H1 (cell line): ENCODE results near the gene SERPINA6. TPM values are rescaled to one million over a fixed set of nuclear protein-coding genes. Genes with fewer than 3 reads are reported as not detected.
"Not testable (repeated sequence)": the region's sequence is repeated elsewhere in the genome, so short reads cannot be mapped to it uniquely, and the experiment has no call there.

Experiments used
- CTCF ChIA-PET: fragments of 300-600 bp; sonication (Branson Sonifier 250); formaldehyde crosslinking; loops from one replicate; lab custom pipeline; 2021; ENCODE audit not compliant: partially characterized antibody; lab: Charles Lee
- POLR2A ChIA-PET: fragments of 300-600 bp; sonication (Branson Sonifier 250); formaldehyde crosslinking; loops from one replicate; lab custom pipeline; 2021; ENCODE audit warnings: inconsistent platforms; ENCODE audit not compliant: partially characterized antibody; lab: Charles Lee
- DNase-seq, 2 experiments: peaks; one replicate each; pipeline versions ENCODE4 v3.0.0 to v3.0.0-alpha.2; 2010 to 2022; ENCODE audit warnings: low spot score in 2 of 2, low read depth in 1 of 2, mixed read lengths in 1 of 2
- FAIRE-seq: peaks from 2 replicates; lab custom pipeline; 2011; peaks lifted over from hg19 to GRCh38; lab: Jason Lieb, UNC
- H2AFZ ChIP-seq: 2 replicates; pipeline ENCODE4 v1.8.1; 2012; ENCODE audit warnings: low read length, inconsistent platforms
- H2AK5ac ChIP-seq: 2 replicates; pipeline ENCODE4 v1.6.1; 2013; ENCODE audit warnings: low read depth, low read length
- H2BK120ac ChIP-seq: replicated peaks from 2 replicates; pipeline ENCODE3; 2013; ENCODE audit warnings: low read depth, low read length, inconsistent platforms
- H2BK12ac ChIP-seq: 2 replicates; pipeline ENCODE4 v1.6.1; 2013; ENCODE audit warnings: low read depth, low read length
- H2BK15ac ChIP-seq: 2 replicates; pipeline ENCODE4 v1.6.1; 2013; ENCODE audit warnings: low read length
- H2BK20ac ChIP-seq: 2 replicates; pipeline ENCODE4 v1.6.1; 2013; ENCODE audit warnings: low read length
- H2BK5ac ChIP-seq: 2 replicates; pipeline ENCODE4 v1.6.1; 2013; ENCODE audit warnings: low read depth, low read length
- H3K14ac ChIP-seq: 2 replicates; pipeline ENCODE4 v1.6.1; 2013; ENCODE audit warnings: inconsistent platforms; ENCODE audit not compliant: insufficient read length
- H3K18ac ChIP-seq: 2 replicates; pipeline ENCODE4 v1.6.1; 2013; ENCODE audit warnings: low read length; ENCODE audit errors: extremely low read depth
- H3K23ac ChIP-seq: 2 replicates; pipeline ENCODE4 v1.6.1; 2013; ENCODE audit warnings: inconsistent platforms; ENCODE audit not compliant: insufficient read length
- H3K23me2 ChIP-seq: 2 replicates; pipeline ENCODE4 v1.6.1; 2013; ENCODE audit warnings: low read depth, low read length
- H3K27ac ChIP-seq: 2 replicates; pipeline ENCODE4 v1.6.1; 2011; ENCODE audit warnings: low read depth, low read length, inconsistent platforms
- H3K27me3 ChIP-seq, 4 experiments: replicated peaks in 1 of 4; 1 replicate in 1 of 4; 2 replicates in 3 of 4; pipeline versions ENCODE4 v1.6.1 to v1.8.1; 2011 to 2013; ENCODE audit warnings: low read length in 3 of 4, mild to moderate bottlenecking in 3 of 4, inconsistent platforms in 2 of 4, mixed read lengths in 2 of 4, moderate library complexity in 1 of 4; ENCODE audit not compliant: control insufficient read depth in 3 of 4, insufficient read depth in 3 of 4; ENCODE audit errors: extremely low read depth in 1 of 4
- H3K36me3 ChIP-seq, 4 experiments: 2 replicates each; pipeline versions ENCODE4 v1.6.1 to v1.8.1; 2011 to 2013; ENCODE audit warnings: mild to moderate bottlenecking in 4 of 4, low read length in 3 of 4, moderate library complexity in 2 of 4, control low read depth in 1 of 4, inconsistent platforms in 1 of 4; ENCODE audit not compliant: insufficient read depth in 4 of 4, control insufficient read depth in 2 of 4
- H3K4ac ChIP-seq: replicated peaks from 2 replicates; pipeline ENCODE3; 2013; ENCODE audit warnings: low read length, low read depth, mixed read lengths, inconsistent platforms; ENCODE audit not compliant: insufficient read length
- H3K4me1 ChIP-seq, 4 experiments: replicated peaks in 1 of 4; 1 replicate in 1 of 4; 2 replicates in 3 of 4; pipeline versions ENCODE4 v1.6.1 to v1.8.1; 2011 to 2013; ENCODE audit warnings: low read length in 3 of 4, inconsistent platforms in 2 of 4, mixed read lengths in 1 of 4; ENCODE audit not compliant: insufficient read depth in 4 of 4, control insufficient read depth in 3 of 4
- H3K4me2 ChIP-seq, 2 experiments: 2 replicates each; pipeline versions ENCODE4 v1.6.1 to v1.8.1; 2011 to 2013; ENCODE audit warnings: low read depth in 2 of 2, low read length in 2 of 2, control low read depth in 1 of 2, inconsistent platforms in 1 of 2, mild to moderate bottlenecking in 1 of 2; ENCODE audit not compliant: insufficient read depth in 1 of 2
- H3K4me3 ChIP-seq, 4 experiments: fragments of 200-600, 300-600 bp in 1 of 4; sonication (generic), shearing (Covaris generic), sonication (Bioruptor Twin) in 1 of 4; 2 replicates each; pipeline versions ENCODE4 v1.5.1 to v1.8.1; 2011 to 2016; ENCODE audit warnings: low read length in 4 of 4, low read depth in 3 of 4, control low read depth in 2 of 4, inconsistent platforms in 2 of 4, mild to moderate bottlenecking in 2 of 4, mixed read lengths in 1 of 4, moderate library complexity in 1 of 4; ENCODE audit not compliant: insufficient read depth in 2 of 4; ENCODE audit errors: extremely low read depth in 1 of 4
- H3K56ac ChIP-seq: replicated peaks from 2 replicates; pipeline ENCODE3; 2013; ENCODE audit warnings: low read depth, mild to moderate bottlenecking, mixed read lengths, low read length, inconsistent platforms; ENCODE audit not compliant: insufficient read length
- H3K79me1 ChIP-seq: 2 replicates; pipeline ENCODE4 v1.6.1; 2013; ENCODE audit warnings: low read depth, low read length, control low read depth
- H3K79me2 ChIP-seq, 2 experiments: 2 replicates each; pipeline versions ENCODE4 v1.6.1 to v1.8.1; 2012 to 2013; ENCODE audit warnings: low read length in 2 of 2, mild to moderate bottlenecking in 2 of 2, inconsistent platforms in 1 of 2; ENCODE audit not compliant: insufficient read depth in 2 of 2, control insufficient read depth in 1 of 2
- H3K9ac ChIP-seq, 4 experiments: replicated peaks in 1 of 4; 1 replicate in 1 of 4; 2 replicates in 3 of 4; pipeline versions ENCODE4 v1.6.1 to v1.8.1; 2011 to 2013; ENCODE audit warnings: low read depth in 3 of 4, low read length in 3 of 4, control low read depth in 2 of 4, mild to moderate bottlenecking in 2 of 4, moderate library complexity in 2 of 4, inconsistent platforms in 1 of 4; ENCODE audit errors: extremely low read depth in 1 of 4
- H3K9me3 ChIP-seq, 2 experiments: 2 replicates each; pipeline versions ENCODE4 v1.6.1 to v1.8.1; 2012 to 2013; ENCODE audit warnings: mild to moderate bottlenecking in 2 of 2, moderate library complexity in 2 of 2, control low read depth in 1 of 2, inconsistent platforms in 1 of 2, low read depth in 1 of 2, low read length in 1 of 2, mixed read lengths in 1 of 2; ENCODE audit not compliant: insufficient read depth in 2 of 2
- H4K20me1 ChIP-seq, 2 experiments: replicated peaks in 1 of 2; 2 replicates each; pipeline versions ENCODE3 to v1.8.1; 2011 to 2013; ENCODE audit warnings: inconsistent platforms in 2 of 2, low read length in 2 of 2, mild to moderate bottlenecking in 1 of 2; ENCODE audit not compliant: insufficient read depth in 2 of 2, control insufficient read depth in 1 of 2
- H4K5ac ChIP-seq: 2 replicates; pipeline ENCODE4 v1.6.1; 2013; ENCODE audit warnings: low read length, low read depth, mixed read lengths, inconsistent platforms; ENCODE audit not compliant: insufficient read length
- H4K8ac ChIP-seq: 2 replicates; pipeline ENCODE4 v1.8.0; 2013; ENCODE audit warnings: mild to moderate bottlenecking, moderate library complexity, low read length, inconsistent platforms; ENCODE audit not compliant: insufficient read depth; ENCODE audit errors: extremely low read depth
- H4K91ac ChIP-seq: replicated peaks from 2 replicates; pipeline ENCODE3; 2013; ENCODE audit warnings: low read length, mixed read lengths, inconsistent platforms; ENCODE audit not compliant: insufficient read length
- WGBS, 2 experiments: shearing (Covaris generic) in 1 of 2; methylation state at CpG; one replicate each; pipeline versions ENCODE4 v1.1.6 to v1.1.7; 2013 to 2015; ENCODE audit warnings: low lambda C conversion rate in 2 of 2, mixed read lengths in 2 of 2, inconsistent platforms in 1 of 2, low coverage in 1 of 2, missing lambda C conversion rate in 1 of 2; ENCODE audit not compliant: insufficient replicate concordance in 2 of 2, insufficient coverage in 1 of 2, insufficient read length in 1 of 2; ENCODE audit errors: extremely low coverage in 1 of 2, missing lambda C conversion rate in 1 of 2; 5-methylcytosine and 5-hydroxymethylcytosine counted together
- polyA plus RNA-seq, 7 experiments: library from polyadenylated mRNA; depleted of rRNA in 3 of 7; stranded (reverse) in 5 of 7; unstranded in 2 of 7; fragments of >200 nt in 5 of 7; fragments of 200-250 nt in 2 of 7; gene quantifications; 1 replicate in 5 of 7; 2 replicates in 1 of 7; 4 replicates in 1 of 7; pipeline versions ENCODE4 v1.2.1 to v1.2.3, GENCODE V29; 2011 to 2013; ENCODE audit warnings: missing spikeins in 2 of 7, mixed read lengths in 2 of 7
- total RNA-seq: library from RNA; stranded (reverse); fragmentation: NEBNext Ultra II Directional; extraction: Animal tissue kit (Norgen Biotek cat#: 25700); gene quantifications from 2 replicates; pipeline ENCODE4 v1.2.1, GENCODE V29; 2021

The SERPINA6 gene
- total and polyA plus RNA-seq, 2 of the 8 experiments (the other 6 are each of a cell fraction or from before 2014, with no cell fraction given) = not detected

GRCh38 chr14:94346065-94346786 lies 23.1 kb upstream of the SERPINA6 start:
- H3K56ac ChIP-seq, H3K23ac ChIP-seq, H3K18ac ChIP-seq, H4K5ac ChIP-seq, H3K27ac ChIP-seq, H2AK5ac ChIP-seq, H3K23me2 ChIP-seq, H3K36me3 ChIP-seq, H3K4me3 ChIP-seq, H3K27me3 ChIP-seq, H2BK20ac ChIP-seq, H2BK12ac ChIP-seq, FAIRE-seq, H3K4me1 ChIP-seq, H4K8ac ChIP-seq, H2BK5ac ChIP-seq, H3K9ac ChIP-seq, H3K9me3 ChIP-seq, H3K79me2 ChIP-seq, H2BK120ac ChIP-seq, DNase-seq, H4K20me1 ChIP-seq, POLR2A ChIA-PET, H3K4ac ChIP-seq, H3K79me1 ChIP-seq, H4K91ac ChIP-seq, H3K4me2 ChIP-seq, H2AFZ ChIP-seq, H2BK15ac ChIP-seq, H3K14ac ChIP-seq: not testable (repeated sequence)
- WGBS, 2 experiments = 89% methylated on average over 23 of the region's 24 CpGs; no CpG with 5 or more reads in 1 of the 2 experiments
- CTCF ChIA-PET = interaction anchor here (0.9 to 1.6 kb wide), 6 partner anchors 9 to 203 kb away, joined by 3 to 5 read pairs (median 4); no protein-coding TSS in a partner anchor
